Endometrium (tissue), 2 donors: ENCODE measurements around the gene ATP6V0C.

Source experiments
- FAIRE-seq: peaks from 2 replicates; lab custom pipeline; 2012; peaks lifted over from hg19 to GRCh38; lab: Jason Lieb, UNC
- donor health status: control.
- donor health status: control.

Gene ATP6V0C

DNA sequence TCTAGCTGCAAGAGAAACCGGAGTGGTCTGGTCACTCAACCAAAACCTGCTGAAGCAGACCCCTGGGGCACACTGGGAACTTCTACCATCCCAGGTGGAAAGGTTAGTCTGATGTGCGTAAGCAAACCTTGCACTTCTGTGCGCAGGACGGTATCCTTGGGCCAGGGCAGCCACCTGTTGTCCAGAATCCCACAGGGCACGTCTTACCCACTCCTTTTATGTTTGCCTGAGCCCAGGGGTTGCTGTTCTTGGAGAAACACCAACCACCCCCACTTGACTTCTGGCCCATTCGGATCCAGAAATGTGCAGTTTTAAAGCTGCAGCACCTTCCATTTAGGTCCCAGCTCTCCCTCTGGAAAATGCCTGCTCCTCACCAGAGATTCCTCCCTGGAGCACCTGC is 20.1 kb upstream of the ATP6V0C start:
- no peak for FAIRE-seq

DNA sequence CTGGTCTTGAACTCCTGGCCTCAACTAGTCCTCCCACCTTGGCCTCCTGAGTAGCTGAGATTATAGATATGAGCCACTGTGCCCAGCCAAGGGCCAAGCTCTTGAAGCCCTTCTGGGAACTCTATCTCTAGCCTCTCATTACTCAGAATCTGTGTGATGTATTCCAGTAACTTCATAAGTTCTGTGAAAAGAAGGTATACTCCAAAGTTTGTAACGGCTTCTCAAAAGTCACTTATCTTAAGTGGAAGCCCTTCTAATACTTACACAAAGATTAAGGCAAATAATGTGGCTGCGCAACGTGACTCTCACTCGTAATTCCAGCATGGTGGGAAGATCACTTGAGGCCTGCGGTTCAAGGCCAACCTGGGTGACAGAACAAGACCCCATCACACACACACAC is 19.1 kb upstream of the ATP6V0C start:
- FAIRE-seq, result no peak

DNA sequence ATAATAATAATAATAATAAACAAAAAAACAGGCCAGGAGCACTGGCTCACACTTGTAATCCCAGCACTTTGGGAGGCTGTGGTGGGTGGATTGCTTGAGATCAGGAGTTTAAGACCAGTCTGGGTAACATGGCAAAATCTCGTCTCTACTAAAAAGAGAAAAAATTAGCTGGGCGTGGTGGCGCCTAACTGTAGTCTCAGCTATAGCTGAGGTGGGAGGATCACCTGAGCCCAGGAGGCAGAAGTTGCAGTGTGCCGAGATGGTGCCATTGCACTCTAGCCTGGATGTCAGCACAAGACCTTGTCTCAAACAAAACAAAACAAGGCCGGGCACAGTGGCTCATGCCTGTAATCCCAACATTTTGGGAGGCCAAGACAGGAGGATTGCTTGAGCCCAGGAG is 18.7 kb upstream of the ATP6V0C start:
- no peak for FAIRE-seq

DNA sequence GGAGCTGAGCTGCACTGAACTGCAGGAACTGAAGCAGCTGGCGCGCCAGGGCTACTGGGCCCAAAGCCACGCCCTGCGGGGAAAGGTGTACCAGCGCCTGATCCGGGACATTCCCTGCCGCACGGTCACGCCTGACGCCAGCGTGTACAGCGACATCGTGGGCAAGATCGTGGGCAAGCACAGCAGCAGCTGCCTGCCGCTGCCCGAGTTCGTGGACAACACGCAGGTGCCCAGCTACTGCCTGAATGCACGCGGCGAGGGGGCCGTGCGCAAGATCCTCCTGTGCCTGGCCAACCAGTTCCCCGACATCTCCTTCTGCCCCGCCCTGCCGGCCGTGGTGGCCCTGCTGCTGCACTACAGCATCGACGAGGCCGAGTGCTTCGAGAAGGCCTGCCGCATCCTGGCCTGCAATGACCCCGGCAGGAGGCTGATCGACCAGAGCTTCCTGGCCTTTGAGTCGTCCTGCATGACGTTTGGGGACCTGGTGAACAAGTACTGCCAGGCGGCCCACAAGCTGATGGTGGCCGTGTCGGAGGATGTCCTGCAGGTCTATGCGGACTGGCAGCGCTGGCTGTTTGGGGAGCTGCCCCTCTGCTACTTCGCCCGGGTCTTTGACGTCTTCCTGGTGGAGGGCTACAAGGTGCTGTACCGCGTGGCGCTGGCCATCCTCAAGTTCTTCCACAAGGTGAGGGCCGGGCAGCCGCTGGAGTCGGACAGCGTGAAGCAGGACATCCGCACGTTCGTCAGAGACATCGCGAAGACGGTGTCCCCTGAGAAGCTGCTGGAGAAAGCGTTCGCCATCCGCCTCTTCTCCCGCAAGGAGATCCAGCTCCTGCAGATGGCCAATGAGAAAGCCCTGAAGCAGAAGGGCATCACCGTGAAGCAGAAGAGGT is 17.3 kb upstream of the ATP6V0C start:
- FAIRE-seq, result no peak

DNA sequence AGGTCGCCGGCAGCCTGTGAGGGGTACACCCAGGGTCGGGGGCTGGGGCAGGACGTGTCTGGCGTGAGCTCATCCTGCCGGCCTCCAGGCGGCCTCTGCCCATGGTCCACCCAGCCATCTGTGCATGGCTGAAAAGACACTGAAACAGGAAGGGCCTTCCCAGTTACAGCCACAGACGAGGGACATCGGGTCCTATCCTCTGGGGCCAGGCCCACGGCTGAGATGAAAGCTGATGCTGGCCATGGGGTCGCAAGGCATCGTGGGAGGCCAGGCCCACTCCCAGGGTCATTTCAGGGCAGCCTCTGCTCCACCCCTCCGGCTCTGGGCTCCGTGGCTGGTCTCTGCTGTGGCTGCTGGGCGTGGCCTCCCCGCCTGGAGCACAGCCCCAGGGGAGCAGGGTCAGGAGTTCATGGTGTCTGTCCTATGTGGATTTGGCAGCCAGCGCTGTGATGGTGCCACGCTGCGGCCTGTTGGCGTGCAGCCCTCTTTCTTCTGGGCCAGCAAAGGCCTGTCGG is 16.6 kb upstream of the ATP6V0C start:
- no peak for FAIRE-seq

DNA sequence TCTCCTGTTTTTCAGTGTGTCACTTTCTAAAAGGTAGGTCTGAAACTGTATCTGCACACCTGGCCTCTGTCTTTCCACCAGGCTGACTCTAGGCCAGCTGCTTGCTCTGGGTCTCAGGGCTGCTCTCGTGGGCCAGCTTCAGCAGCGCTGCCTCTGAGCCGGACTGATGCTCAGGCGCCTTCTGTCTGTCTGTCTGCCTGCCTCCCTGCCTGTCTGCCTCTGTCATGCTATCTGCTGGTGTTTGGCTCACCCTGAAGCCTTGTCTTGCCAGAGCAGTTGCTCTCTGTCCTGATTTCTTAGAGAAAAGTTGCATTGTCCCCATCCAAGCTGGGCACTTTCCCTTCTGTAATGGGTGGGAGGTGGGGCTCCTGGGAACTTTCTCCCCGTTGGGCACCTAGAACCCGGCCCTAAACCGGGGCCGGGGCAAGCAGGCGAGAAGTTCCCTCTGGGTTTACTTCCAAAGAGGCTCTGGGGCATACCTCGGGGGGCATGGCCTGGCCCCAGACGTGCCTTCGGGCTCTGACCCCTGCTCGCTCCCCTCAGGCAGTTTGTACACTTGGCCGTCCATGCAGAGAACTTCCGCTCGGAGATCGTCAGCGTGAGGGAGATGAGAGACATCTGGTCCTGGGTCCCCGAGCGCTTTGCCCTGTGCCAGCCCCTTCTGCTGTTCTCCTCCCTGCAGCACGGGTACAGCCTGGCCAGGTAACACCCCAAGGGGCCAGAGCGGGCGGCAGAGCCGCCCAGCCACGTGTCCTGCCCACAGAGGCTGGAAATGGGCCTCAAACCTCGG is 15.9 kb upstream of the ATP6V0C start:
- FAIRE-seq, result no peak

DNA sequence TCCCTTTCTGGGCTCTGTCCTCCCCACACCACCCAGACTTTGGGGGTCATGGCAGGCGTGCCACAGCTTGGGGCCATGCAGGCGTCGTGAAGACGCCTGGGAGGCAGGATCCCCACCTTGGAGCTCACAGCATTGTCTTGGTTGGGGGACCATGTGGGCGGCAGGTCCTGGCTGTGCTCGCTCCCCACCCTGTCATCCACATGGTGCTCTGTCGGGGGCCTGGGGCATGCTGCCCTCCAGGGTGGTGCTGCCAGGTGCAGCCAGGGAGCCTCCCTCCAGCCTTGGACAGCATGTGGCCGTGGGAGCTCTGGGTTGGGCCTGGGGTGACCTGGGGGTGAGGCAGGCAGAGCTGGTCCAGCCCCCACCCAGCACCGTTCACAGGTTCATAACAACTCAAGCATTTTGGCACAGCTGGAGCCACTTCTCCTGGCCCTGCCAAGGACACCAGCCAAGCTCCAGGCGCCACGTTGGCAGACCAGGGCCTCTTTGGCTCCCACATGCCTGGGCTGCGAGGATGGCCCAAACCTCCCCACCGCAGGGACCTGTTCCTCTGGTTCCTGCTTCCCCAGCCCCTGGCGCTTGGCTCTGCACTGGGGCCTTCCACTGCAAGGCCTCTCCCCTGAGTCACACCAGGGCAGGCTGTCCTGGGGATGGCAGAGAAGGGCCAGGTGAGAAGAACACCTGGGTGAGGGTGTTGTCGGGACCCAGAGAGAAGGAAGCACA is 15.1 kb upstream of the ATP6V0C start:
- FAIRE-seq, result no peak

DNA sequence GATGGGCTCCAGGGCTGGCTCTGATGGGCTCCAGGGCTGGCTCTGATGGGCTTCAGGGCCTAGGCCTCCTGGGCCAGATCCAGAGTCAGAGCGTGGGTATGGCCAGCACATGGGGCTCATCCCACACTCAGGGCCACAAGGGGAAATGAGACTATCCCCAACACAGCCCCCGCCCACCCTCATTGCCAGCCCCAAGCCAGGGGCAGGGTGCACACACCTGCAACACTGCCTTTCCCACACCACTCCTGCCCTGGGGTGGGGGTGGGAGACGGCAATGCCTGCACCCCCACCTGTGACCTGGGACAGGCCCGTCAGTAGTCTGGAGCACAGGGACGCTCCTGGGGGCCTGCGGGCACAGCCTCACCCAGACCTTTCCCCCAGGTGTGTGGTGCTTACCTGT is 14.3 kb upstream of the ATP6V0C start:
- FAIRE-seq, result no peak

DNA sequence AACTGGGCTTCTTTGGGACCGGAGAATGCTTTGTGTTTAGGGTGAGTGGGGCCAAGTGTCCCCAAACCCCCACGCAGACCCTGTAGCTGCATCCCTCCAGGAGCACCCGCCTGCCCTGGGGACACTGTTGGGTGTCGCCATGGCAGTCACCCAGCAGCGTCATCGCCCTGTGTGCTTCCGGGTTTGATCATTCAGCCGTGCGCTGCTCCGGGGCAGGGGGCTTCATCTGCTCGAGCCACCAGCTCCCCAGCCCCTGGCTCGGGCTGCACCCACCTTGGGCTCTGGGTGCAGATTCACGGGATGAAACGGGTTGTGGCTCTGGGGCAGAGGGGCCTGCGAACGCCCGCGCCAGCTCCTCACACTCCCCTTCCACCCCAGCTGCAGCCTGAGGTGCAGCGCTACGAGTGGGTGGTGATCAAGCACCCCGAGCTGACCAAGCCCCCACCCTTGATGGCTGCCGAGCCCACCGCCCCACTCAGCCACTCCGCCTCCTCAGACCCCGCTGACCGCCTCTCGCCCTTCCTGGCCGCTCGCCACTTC is 13.8 kb upstream of the ATP6V0C start:
- no peak for FAIRE-seq

DNA sequence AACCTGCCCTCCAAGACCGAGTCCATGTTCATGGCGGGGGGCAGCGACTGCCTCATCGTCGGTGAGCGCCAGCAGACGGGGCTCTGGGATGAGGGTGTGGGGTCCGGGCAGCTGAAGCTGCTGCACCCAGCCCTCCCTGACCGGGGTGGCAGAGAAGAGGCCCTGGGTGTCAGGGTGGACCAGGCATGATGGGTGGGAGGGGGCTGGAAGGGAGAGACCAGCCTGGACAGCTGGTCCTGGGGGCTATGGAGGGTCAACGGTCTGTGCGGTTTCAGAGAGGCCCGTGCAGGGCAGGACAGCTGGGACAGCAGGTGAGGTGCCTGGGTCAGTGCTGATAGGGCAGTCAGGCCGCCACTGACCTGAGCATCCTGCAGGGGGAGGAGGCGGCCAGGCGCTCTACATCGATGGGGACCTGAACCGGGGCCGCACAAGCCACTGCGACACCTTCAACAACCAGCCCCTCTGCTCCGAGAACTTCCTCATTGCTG is 13.3 kb upstream of the ATP6V0C start:
- FAIRE-seq, result no peak

DNA sequence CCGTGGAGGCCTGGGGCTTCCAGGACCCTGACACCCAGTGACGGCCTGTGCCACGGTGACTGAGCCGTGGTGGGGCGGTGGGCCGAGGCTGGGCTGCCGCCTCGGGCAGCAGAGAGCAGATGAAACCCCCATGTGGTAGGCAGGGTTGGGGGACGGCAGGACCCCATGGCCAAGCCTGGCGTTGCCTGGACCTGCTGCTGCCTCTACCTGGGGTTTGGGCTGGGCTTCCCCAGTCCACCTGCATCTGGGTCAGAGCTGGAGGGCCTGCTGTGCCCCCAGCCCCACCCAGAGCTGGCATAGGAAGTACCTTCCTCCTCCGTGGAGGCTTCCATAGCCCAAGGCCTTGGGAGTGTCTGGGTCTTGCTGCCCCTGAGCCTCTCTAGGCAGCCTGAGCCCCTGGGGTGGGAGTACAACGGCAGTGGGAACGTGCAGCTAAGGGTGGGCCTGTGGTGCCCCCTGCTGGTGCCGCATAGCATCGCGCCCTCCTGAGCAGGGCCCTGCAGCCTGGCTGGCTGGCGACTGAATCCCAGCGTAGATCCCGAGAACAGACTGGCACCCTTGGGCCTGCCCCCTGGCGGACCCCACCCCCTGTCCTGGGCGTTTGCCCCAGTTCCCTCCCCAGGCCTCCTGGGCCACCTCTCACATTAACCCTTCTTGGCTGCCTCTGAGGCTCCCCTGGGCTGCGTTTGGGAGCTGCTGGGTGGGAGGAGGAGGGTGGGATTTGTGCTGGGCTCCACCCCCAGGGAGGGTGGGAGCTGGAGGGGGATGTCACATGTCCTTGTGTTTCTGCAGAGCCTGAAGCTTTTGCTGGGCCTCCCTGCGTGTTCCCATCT is 12.6 kb upstream of the ATP6V0C start:
- no peak for FAIRE-seq

DNA sequence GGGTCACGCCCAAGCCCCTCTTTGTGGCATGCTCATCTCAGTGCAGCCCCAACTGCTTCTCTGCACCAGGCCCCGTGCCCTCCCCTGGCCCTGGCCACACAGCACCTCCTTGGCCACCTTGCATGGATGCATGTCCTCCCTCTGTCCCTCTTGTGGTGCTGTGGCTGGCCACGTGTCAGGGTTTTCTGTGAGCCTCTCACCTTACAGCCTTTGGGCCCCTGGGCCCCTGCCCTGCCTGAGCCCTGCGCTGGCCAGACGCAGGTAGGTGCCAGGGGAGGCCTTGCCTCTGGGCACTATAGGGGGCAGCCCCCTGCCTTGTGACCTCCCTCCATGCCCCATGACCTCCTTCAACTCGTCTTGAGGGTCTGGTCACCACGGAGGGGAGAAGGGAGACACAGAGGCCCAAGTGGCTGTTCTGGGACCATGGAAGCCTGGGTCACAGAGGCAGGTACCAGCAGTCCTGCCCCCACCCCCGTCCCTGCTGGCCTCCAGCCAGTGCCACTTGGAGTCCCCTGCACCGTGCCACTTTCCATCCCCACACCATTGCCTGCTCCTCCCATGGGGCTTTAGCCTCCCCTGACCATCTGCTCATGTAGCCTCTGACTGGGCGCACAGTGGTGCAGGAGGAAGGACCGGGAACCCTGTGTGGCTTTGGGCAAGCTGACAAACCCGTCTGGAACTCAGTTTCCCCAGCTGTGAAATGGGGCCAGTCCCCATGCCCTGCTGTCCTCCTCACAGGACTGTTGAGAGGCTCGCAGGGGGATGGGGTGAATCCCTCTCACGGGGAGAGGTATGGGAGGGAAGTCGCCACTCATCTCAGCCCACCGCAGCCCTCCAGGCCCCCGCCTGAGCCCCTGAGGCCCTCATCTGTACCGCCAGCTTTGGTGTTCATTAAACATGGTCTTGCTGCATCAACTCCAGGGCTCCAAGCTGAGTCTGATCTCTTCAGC is 11.5 kb upstream of the ATP6V0C start:
- no peak for FAIRE-seq

DNA sequence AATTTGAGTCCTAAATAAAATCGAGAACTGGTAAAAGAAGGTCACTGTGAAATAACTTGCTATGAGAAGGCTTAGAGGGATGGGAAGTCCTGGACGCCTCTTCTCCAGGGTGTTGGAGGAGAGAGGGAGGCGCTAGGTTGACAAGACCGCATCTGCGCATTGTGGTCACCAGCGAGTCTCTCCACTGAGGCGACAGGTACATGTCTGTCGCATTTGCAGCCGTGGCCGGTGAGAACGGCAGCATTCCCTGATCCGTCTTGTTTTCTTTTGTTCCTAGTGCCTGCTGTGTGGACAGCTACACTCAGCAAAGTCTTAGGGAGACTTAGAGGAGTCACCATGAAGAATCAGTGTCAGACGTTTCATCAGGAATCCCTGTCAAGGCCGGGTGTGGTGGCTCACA is 8.1 kb upstream of the ATP6V0C start:
- FAIRE-seq, result no peak

DNA sequence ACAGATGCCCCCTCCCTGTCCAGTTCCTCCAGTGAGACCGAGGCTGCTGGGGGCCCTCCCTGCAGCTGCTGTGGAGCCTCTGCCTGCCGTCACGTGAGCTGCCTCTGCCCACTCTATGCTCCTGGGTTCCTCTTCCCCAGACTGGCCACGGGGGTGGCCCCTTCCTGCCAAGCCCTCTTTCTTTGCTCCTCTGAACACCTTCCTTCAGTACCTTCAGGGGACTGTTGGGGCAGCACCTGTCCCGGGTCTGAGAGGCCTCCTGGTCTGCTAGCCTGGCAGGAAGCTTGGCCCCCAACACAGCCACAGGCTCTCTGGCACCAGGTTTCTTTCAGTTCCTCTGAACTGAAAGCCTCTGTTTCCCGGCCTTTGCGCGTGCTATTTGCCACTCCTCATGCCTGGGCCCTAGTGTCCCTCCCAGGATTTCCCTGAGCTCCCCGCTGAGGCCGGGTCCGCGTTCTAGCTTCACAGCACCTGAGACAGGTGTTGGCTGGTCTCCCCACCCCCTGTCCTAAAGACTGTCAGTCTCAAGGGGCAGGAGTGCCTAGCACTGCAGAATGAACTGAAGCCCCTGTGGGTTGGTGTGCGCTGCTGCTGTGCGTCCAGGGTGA is 6.6 kb upstream of the ATP6V0C start:
- no peak for FAIRE-seq

DNA sequence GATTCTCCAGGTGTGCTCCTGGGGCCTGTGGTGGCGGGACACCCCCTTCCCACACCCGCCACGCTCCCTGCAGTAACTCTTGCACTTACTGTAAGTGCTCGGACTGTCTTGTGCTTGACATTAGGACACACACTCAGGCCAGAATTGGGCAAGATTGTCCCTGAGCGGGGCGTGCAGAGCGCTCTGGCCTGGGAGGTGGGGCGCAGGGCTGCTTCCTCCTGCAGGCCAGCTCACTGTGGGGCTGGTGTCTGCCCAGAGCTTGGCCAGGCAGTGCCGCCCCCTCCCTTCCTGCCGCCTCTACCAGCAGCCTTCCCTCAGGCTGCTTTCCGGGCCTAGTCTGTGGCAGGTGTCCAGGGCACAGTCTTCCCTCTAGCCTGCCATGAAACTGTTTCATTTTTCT is 6.1 kb upstream of the ATP6V0C start:
- FAIRE-seq, result no peak

DNA sequence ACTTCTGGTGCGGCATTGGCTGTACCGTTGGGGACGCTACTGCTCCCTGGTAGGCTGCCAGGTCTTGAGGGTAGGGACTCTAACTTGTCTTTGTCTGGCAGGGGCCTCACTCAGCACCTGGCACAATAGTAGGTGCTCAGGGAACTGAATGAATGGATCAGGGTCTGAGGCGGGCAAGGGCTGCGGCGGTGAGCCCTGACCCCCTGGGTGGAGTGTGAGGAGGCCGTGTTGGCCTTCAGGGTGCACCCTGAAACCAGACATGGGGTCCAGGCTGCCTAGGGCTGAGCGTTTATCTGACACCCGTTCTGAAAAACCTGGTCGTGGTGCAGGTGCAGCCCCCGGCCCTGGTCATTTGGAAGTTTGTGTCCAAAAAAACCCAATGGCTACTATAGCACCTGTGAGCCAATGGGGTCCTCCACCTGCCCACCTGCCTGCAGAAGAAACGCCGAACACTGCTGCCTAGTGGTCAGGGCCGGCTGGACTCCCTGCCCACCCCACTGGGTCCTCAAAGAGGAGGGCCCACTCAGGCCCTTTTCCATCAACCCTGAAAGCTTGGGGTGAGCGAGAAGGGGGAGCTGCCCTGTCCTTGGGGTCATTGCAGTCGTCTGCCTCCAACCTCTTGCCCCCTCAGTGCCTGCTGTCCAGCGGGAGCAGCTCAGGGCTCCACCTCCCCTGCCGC is 4.9 kb upstream of the ATP6V0C start:
- FAIRE-seq, result no peak

DNA sequence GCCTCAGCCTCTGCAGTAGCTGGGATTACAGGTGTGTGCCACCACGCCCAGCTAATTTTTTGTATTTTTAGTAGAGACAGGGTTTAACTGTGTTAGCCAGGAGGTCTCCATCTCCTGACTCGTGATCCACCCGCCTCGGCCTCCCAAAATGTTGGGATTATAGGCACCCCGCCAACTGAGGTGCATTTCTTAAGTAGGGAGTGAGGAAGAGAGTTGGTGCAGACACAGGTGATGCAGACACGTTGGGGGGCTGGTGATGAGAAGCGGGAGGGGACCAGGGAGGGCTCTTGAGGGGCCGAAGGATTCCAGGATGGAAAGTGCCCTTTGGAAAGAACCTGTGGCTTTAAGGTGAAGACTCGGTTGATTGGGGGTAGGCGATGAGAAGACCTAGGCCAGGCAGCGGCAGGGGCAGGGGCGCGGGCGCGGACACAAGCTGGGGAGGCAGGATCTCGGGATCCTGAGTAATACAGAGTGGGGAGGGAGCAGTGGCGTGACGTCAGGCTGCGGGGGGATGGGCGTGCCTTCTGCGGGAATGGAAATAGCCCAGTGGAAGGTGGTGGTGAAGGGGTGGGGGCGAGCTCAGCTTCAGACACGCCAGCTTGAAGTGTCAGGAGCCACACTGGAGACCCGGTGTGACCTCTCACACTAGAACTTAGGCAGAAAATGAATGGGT is 2.5 kb upstream of the ATP6V0C start:
- no peak for FAIRE-seq

DNA sequence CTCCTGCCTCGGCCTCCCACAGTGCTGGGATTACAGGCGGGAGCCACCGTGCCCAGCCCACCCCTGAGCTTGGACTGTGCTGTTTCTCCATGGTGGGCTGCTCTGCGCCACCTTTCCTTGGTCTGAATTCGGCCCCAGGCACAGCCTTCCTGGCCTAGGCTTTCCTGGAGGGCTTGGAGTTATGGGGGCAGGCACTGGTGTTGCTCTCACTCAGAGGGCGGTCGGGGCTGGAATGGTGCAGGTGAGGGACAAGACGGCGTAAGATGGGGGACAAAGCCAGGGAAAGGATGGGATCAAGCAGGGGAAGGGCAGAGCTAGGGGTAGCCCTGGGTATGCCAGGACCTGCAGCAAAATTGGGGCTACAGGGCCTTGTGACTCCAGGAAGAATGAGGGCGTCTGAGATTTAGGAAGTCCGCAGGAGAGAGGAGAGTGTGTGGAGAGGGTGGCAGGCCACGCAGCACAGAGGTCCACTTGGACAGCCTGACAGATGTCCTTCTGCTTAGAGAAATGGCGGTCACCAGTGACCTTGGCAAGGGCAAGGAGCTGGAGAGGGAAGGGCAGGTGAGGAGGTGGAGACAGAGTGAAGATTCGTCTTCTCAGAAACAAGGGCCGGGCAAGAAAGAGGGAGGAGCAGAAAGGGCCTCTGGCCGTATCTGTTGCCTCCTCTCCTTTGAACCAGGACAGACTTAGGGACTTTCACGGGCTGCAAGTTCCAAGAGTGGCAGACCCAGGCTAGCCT is 1.6 kb upstream of the ATP6V0C start:
- no peak for FAIRE-seq
